Fibroblast of pulmonary artery (primary cell): ENCODE measurements around the gene CHAD.

Experiments used
- DNase-seq: peaks from one replicate; pipeline ENCODE4 v3.0.0-alpha.2; 2010; ENCODE audit warnings: low read depth
- H3K4me3 ChIP-seq: replicated peaks from 2 replicates; pipeline ENCODE4 v1.5.1; 2011; ENCODE audit warnings: low read depth, mild to moderate bottlenecking, control low read depth, low read length, moderate library complexity
- CTCF ChIP-seq: IDR thresholded peaks from 2 replicates; pipeline ENCODE4 v1.5.1; 2011; ENCODE audit warnings: mild to moderate bottlenecking, control low read depth, low read length, inconsistent platforms; ENCODE audit errors: missing control alignments

Gene CHAD

GRCh38 chr17:50440172-50440837, 28.4 kb downstream of the CHAD start:
- TF ChIP-seq CTCF, result no peak
- DNase-seq, result no peak
- H3K4me3 ChIP-seq, result no peak overlapping the region

- DNase-seq, result no peak
- no peak for TF ChIP-seq CTCF
- H3K4me3 ChIP-seq, result no peak overlapping the region
Observed at GRCh38 chr17:50439008-50439407, 29.7 kb downstream of the CHAD start.

- no peak for DNase-seq
- no peak overlapping the region for H3K4me3 ChIP-seq
- no peak for TF ChIP-seq CTCF
Observed at GRCh38 chr17:50437409-50437808, 31.3 kb downstream of the CHAD start.

- no peak overlapping the region for H3K4me3 ChIP-seq
- no peak for TF ChIP-seq CTCF
- DNase-seq, result no peak
Observed at GRCh38 chr17:50432125-50432762, 36.4 kb downstream of the CHAD start.

GRCh38 chr17:50430821-50431618, 37.7 kb downstream of the CHAD start:
- DNase-seq, result no peak
- no peak overlapping the region for H3K4me3 ChIP-seq
- no peak for TF ChIP-seq CTCF

GRCh38 chr17:50429793-50430192, 38.9 kb downstream of the CHAD start:
- H3K4me3 ChIP-seq, result no peak overlapping the region
- DNase-seq, result no peak
- no peak for TF ChIP-seq CTCF
